A549 (cell line): ENCODE data around the gene CCT2.

ENCODE experiments used
- CTCF ChIP-seq: fragments of >200 bp; sonication (Bioruptor Twin); formaldehyde crosslinking; IDR thresholded peaks from 3 replicates; pipeline ENCODE4 v1.5.1; 2016
- EP300 ChIP-seq, 2 experiments: fragments of >200 bp; sonication (Bioruptor Twin); formaldehyde crosslinking; IDR thresholded peaks; 2 replicates in 1 of 2; 3 replicates in 1 of 2; pipeline ENCODE4 v1.6.1; 2016 to 2017
- JUNB ChIP-seq: fragments of >200 bp; sonication (Bioruptor Twin); formaldehyde crosslinking; IDR thresholded peaks from 2 replicates; pipeline ENCODE4 v1.6.1; 2016
- MAFK ChIP-seq: fragments of 450-650 bp; IDR thresholded peaks from 2 replicates; pipeline ENCODE4 v1.6.1; 2014; ENCODE audit not compliant: partially characterized antibody
- POLR2A ChIP-seq: IDR thresholded peaks from 2 replicates; pipeline ENCODE4 v1.6.1; 2012; ENCODE audit warnings: mild to moderate bottlenecking, low read length
- TF ChIP-seq, protein P1 (sequence below): fragments of >200 bp; sonication (Bioruptor Twin); formaldehyde crosslinking; IDR thresholded peaks from 3 replicates; pipeline ENCODE4 v1.6.1; 2016

GRCh38 chr12:69620077-69620476 lies 34.8 kb downstream of the CCT2 start:
- TF ChIP-seq CTCF (no peak), MAFK (peak; percentile 20), JUNB (no peak), EP300 (IDR thresholded peaks at IDR 0.05) (no peak), POLR2A (no peak)
- TF ChIP-seq, protein P1, sequence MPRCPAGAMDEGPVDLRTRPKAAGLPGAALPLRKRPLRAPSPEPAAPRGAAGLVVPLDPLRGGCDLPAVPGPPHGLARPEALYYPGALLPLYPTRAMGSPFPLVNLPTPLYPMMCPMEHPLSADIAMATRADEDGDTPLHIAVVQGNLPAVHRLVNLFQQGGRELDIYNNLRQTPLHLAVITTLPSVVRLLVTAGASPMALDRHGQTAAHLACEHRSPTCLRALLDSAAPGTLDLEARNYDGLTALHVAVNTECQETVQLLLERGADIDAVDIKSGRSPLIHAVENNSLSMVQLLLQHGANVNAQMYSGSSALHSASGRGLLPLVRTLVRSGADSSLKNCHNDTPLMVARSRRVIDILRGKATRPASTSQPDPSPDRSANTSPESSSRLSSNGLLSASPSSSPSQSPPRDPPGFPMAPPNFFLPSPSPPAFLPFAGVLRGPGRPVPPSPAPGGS, result no peak
